NCI-H2107 treated with DMSO at 0.1 percent for 48 hours (cell line): ENCODE results near the gene OR9K2.
"Not testable (repeated sequence)": the region's sequence is repeated elsewhere in the genome, so short reads cannot be mapped to it uniquely, and the experiment has no call there.

Experiments used
- DNase-seq: peaks from one replicate; lab custom pipeline; 2025; ENCODE audit not compliant: unreplicated experiment; lab: John Stamatoyannopoulos, UW

OR9K2 gene, protein sequence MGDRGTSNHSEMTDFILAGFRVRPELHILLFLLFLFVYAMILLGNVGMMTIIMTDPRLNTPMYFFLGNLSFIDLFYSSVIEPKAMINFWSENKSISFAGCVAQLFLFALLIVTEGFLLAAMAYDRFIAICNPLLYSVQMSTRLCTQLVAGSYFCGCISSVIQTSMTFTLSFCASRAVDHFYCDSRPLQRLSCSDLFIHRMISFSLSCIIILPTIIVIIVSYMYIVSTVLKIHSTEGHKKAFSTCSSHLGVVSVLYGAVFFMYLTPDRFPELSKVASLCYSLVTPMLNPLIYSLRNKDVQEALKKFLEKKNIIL

DNA sequence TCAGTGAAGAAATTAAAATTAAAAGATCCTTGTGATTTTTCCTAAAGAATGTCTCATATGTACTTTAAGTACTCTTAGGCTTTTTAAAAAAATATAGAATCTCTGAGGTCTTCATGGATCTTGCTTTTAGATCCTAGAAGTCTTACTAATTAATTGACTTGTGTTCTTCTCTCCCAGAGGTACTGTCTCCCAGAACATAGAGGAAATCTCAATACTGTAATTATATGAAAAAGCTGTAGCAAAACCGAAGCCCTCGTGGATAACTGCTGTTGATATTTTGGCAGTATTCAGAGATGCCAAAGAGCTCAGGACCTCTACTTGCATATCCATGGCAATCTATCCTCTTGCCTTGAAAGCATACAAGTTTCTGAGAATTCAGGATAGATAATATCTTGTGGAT is at the start of gene OR9K2:
TSS of gene OR9K2 (plus strand) at position 301 of the 400 bp plus-strand sequence. CDS start 3,429 bp downstream, outside the sequence.
- no peak for DNase-seq

DNA sequence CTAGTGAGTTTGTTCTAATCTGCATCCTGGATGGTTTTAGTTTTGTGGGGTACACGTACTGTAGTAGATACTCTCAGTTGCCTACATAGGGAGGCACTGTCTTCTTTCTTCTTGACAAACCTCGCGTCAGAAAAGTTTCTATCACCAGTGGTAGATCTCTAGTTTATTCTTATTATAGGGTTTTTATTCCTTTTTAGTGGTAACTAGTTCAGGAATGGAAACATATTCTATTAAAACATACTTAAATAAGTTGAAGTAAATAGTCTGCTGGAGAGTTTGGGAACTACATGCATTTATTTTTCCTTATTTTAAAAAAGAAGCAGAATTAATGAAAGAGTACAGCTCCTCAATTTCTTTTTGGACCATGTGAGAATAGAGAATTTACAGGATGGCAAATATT is 33.6 kb upstream of the OR9K2 start:
- no peak for DNase-seq

DNA sequence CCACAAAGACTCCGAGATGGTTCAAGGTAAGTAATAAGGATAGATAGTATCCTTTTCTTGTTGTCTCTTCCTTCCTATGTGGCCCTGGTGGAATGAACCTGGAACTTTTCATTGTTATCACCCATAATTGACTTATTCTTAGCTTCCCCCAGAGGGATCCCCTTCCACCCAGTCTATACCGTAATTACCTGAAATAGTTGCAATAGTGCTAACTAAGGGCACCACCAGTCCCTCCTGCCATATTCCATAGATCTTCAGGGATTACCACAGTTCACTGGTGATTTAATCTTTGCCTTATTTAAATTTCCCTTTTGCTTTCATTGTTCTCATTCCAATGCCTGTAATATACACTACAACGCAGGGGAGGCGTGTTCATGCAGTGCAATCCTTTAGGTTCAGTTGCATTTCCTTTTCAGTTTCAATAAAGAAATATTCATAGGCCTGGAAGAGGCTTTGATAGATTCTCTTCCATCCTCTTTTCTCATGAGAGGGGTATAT is 13.8 kb upstream of the OR9K2 start:
- no peak for DNase-seq

DNA sequence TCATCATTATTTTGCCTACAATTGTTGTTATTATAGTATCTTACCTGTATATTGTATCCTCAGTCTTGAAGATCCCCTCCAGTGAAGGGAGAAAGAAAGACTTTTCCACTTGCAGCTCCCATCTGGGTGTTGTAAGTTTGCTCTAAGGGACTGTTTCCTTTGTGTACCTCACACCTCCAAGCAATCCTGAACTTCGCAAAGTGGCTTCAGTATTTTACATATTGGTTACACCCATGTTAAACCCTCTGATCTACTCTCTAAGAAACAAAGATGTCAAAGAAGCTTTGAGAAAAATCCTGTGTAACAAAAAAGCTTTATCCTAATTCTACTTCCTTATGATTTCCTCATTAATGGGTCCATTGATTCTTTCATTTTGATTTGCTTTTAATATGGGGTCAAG is 10.1 kb upstream of the OR9K2 start:
- DNase-seq, result no peak

DNA sequence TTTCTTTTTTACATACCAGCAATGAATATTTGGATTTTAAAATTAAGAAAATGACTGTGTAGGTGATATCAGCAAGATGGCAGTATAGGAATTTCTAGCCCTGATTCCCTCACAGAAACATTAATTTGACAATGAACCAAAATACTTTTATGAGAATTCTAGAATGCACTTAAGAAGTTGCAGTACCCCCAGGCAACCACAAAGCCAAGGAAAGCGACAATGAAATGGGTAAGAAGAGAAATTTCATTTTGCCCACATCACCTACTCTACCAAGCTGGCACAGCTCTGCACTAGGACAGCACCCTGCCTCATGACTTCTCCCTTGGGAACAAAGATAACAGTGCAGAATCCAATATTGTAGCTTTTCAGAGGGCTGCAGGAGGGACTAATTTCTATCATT is 6.6 kb downstream of the OR9K2 start:
- no peak for DNase-seq

DNA sequence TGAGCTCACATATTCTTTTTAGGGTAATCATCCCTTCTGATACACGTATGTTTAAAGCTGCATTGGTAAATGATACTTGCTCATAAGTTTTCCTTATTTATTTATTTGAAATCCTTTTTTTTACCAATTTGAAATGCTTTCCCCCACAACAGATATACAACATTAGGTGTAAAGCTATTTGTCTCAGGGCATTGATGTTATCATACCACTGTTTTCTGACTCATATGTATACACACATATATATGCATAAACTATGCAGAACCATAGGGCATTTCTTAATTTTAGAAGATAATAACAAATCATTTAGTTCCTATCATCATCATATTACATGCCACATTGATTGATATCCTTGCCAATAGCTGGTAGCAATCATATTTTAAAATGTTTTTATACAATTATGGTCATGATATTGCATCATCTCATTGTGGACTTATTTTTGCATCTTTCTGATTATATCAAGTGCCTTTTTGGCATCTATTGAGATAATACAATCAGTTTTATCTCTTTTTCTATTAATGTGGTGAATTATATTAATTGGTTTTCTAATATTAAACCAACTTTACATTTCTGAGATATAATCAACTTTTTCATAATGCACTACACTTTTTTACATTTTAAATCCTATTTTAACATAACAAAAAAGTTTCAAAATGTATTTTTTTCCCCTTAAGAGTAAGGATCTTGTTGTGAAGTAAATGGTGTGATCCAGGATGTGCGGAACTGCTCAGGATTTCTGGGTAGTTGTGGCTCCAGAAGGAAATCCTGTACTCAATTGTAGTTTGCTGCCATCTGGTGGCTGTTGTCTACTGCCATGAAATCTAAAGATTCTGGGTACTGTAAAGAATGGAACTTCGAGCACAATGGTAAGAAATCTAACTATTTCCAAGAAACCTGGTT is 16.7 kb downstream of the OR9K2 start:
- DNase-seq, result peak; percentile 24

DNA sequence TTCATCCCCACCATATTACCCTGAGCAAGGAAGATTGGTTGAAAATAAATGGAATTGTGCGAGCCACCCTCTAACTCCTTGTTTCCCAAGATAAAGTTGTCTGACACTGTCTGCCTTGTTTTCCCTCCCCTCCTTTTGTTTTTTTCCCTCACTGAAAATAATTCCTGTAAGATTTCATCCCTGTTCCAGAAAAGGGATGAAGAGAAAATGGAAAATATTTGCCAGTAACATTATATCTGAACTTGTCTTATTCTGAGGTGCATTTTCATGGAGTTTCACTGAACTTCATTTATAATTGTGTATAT is 17.3 kb downstream of the OR9K2 start:
- no peak for DNase-seq

DNA sequence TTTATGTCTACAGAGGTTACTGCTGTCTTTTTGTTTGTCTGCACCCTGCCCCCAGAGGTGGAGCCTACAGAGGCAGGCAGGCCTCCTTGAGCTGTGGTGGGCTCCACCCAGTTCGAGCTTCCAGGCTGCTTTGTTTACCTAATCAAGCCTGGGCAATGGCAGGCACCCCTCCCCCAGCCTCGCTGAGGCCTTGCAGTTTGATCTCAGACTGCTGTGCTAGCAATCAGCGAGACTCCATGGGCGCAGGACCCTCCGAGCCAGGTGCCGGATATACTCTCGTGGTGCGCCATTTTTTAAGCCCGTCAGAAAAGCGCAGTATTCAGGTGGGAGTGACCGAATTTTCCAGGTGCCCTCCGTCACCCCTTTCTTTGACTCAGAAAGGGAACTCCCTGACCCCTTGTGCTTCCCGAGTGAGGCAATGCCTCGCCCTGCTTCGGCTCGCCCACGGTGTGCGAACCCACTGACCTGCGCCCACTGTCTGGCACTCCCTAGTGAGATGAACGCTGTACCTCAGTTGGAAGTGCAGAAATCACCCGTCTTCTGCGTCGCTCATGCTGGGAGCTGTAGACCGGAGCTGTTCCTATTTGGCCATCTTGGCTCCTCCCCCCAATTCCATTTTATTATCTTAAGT is 40.9 kb downstream of the OR9K2 start:
- not testable (repeated sequence) for DNase-seq

DNA sequence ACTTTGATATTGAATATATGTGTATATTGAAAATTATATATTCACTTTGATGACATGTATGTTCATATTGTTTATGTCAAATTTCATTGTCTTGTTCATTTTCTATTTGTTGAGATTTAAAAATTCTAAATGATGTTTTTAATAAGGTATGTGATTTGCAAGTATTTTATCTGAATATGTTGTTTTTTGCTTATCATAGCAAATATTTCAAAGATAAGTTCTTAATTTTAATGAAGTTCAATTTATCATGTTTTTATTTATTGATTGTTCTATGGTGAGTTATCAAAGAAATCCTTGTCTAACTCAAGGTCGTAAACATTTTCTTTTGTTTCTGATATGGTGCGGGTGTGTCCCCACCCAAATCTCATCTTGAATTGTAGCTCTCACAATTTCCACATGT is 45.2 kb downstream of the OR9K2 start:
- no peak for DNase-seq

DNA sequence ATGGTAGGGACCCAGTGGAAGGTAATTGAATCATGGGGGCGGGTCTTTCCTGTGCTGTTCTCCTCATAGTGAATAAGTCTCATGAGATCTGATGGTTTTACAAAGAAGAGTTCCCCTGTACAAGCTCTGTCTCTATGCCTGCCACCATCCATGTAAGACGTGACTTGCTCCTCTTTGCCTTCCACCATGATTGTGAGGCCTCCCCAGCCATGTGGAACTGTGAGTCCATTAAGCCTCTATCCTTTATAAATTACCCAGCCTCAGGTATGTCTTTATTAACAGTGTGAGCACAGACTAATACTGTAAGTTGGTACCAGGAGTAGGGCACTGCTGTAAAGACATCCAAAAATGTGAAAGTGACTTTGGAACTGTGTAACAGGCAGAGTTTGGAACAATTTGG is 45.6 kb downstream of the OR9K2 start:
- not testable (repeated sequence) for DNase-seq

DNA sequence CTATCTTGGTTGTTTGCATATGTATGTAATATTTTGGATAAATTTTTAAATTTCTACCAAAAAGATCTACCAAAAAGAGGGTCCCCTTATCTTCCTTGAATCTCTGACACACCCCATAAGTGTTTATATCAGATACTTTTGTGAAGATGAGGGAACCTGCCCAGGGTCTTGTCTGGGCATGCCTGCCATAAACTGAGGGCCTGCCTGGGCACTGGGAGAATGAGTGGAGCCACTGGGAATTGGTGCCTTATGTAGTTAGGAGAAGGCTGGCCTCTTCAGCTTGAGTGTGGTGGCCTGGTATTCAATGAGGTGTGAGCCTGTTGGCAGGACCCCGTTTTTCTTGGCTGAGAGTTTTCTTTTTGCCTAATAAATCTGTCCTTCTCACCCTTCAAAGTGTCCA is 46.5 kb downstream of the OR9K2 start:
- DNase-seq, result no peak

DNA sequence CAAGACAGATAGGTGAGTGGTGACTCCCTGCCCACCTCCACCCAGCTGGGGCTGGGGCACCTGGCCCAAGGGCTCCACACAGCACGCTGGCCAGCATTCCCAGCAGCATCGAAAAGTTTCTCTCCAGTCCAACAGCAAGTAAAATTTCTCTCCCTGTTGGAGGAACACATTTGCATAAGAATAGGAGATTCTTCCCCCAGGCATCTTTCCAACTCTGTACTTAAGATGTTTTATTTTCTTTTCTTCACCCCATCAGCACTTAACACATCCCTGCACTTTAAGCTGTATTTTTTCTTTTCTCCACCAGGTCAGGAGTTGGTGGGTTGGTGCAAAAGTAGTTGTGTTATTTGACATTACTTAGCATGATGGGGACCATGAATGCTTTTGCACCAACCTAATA is 47.2 kb downstream of the OR9K2 start:
- DNase-seq, result no peak
